ENCODE measurements around the gene SEZ6L2. TPM values are rescaled to one million over a fixed set of nuclear protein-coding genes. Genes with fewer than 3 reads are reported as not detected.

The SEZ6L2 gene
- total and polyA plus RNA-seq, 2 experiments from 2014 or later: 18.0 to 71.9 TPM

DNA sequence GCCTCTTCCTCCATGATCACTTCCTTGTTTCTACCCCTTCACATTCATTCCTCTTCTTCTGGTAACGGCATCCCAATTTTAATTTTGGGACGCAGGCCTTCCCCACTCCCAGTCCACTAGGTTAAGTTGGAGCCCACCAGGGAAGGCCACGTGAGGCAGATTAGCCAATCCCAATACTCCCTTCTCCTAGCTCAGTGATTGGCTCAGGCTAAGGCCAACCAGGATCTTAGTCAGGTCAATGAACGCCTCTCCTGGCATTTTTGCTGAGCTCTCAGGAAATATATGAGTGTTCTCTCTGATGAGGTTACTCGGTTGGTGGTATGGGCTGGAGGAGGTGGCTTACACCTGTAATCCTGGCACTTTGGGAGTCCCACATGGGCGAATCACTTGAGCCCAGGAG, 15.4 kb downstream of the SEZ6L2 start:
- TF ChIP-seq EZH2 (IDR thresholded peaks at IDR 0.05; ENCODE audit: low read depth, unreplicated experiment): no peak
- TF ChIP-seq, protein P1, sequence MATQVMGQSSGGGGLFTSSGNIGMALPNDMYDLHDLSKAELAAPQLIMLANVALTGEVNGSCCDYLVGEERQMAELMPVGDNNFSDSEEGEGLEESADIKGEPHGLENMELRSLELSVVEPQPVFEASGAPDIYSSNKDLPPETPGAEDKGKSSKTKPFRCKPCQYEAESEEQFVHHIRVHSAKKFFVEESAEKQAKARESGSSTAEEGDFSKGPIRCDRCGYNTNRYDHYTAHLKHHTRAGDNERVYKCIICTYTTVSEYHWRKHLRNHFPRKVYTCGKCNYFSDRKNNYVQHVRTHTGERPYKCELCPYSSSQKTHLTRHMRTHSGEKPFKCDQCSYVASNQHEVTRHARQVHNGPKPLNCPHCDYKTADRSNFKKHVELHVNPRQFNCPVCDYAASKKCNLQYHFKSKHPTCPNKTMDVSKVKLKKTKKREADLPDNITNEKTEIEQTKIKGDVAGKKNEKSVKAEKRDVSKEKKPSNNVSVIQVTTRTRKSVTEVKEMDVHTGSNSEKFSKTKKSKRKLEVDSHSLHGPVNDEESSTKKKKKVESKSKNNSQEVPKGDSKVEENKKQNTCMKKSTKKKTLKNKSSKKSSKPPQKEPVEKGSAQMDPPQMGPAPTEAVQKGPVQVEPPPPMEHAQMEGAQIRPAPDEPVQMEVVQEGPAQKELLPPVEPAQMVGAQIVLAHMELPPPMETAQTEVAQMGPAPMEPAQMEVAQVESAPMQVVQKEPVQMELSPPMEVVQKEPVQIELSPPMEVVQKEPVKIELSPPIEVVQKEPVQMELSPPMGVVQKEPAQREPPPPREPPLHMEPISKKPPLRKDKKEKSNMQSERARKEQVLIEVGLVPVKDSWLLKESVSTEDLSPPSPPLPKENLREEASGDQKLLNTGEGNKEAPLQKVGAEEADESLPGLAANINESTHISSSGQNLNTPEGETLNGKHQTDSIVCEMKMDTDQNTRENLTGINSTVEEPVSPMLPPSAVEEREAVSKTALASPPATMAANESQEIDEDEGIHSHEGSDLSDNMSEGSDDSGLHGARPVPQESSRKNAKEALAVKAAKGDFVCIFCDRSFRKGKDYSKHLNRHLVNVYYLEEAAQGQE (IDR thresholded peaks at IDR 0.05; ENCODE audit: unreplicated experiment): no peak
- no peak for TF ChIP-seq JUNB (IDR thresholded peaks at IDR 0.05; ENCODE audit: unreplicated experiment)
- no peak for TF ChIP-seq NANOG (IDR thresholded peaks at IDR 0.05; ENCODE audit: borderline replicate concordance)
- no peak for TF ChIP-seq ZNF114 (CRISPR knock-in tag; IDR thresholded peaks at IDR 0.05)
- no peak for TF ChIP-seq EZH2phosphoT487 (IDR thresholded peaks at IDR 0.05; ENCODE audit: unreplicated experiment)
- no peak for TF ChIP-seq POLR2AphosphoS5 (IDR thresholded peaks at IDR 0.05; ENCODE audit: low read depth)
- no peak for TF ChIP-seq ZNF331 (CRISPR knock-in tag; IDR thresholded peaks at IDR 0.05; ENCODE audit: low read depth)
- no peak for DNase-seq (ENCODE audit: low spot score)
- Mint-ChIP-seq H3K27ac (no peak overlapping the region; the same call in 1 of the 2 replicates), H3K4me3 (no peak overlapping the region), H3K36me3 (ENCODE audit: low read depth) (peaks cover 26% of the 10 kb centered on the region), H3K27me3 (ENCODE audit: insufficient read depth, low read depth, poor library complexity) (peaks cover 1% of the 10 kb centered on the region), H3K4me1 (no peaks in the 10 kb centered on the region), H3K9me3 (no peaks in the 10 kb centered on the region)
- Histone ChIP-seq H3F3A (replicated peaks; ENCODE audit: low read depth) (no peaks in the 10 kb centered on the region), H3K9me2 (ENCODE audit: insufficient read depth) (no peaks in the 10 kb centered on the region), H3K4me3 (no peak overlapping the region), H2AFZ (no peak overlapping the region), H4K20me1 (replicated peaks; ENCODE audit: insufficient read depth) (no peaks in the 10 kb centered on the region; the same call in 1 of the 2 replicates), H3K79me2 (replicated peaks; ENCODE audit: insufficient read depth) (no peaks in the 10 kb centered on the region), H3K27me3 (ENCODE audit: insufficient read depth) (no peaks in the 10 kb centered on the region), H3K27ac (ENCODE audit: low read depth) (no peak overlapping the region), H3K4me2 (no peak overlapping the region), H3K36me3 (ENCODE audit: insufficient read depth) (peaks cover 5% of the 10 kb centered on the region; the same call in 1 of the 2 replicates), H3K4me1 (ENCODE audit: insufficient read depth) (no peaks in the 10 kb centered on the region)
- ATAC-seq: no peak; the same call in 2 of the 3 replicates

DNA sequence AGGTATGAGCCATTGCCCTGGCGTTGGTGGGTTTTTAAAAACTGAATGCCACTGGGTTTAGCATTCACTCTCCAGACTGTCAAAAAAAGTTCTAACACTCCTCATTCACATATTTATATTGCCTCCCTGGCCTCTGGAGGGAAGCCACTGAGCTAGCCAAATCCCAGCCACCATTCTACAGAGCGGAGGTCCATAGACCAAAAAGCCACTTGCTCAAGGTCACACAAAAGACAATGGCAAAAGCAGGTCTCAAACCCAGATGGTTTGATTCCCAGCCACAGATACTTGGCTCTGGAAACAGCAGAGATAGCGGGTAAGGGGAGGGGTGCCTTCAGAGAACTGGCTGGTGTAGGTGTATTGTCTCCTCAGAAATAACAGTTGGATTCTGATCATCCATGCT, 18.3 kb downstream of the SEZ6L2 start:
- no peaks in the 10 kb centered on the region; the same call in 1 of the 2 replicates for H4K20me1 ChIP-seq (replicated peaks; ENCODE audit: insufficient read depth)
- H3K79me2 ChIP-seq (replicated peaks; ENCODE audit: insufficient read depth): no peaks in the 10 kb centered on the region
- Mint-ChIP-seq H3K9me3 (no peaks in the 10 kb centered on the region), H3K27me3 (ENCODE audit: insufficient read depth, low read depth, poor library complexity) (peaks cover 12% of the 10 kb centered on the region), H3K27ac (no peak overlapping the region), H3K4me3 (no peak overlapping the region), H3K4me1 (peaks cover 9% of the 10 kb centered on the region), H3K36me3 (ENCODE audit: low read depth) (peaks cover 26% of the 10 kb centered on the region)
- H3K27me3 ChIP-seq (ENCODE audit: insufficient read depth): no peaks in the 10 kb centered on the region
- DNase-seq (ENCODE audit: low spot score): no peak
- H3K4me2 ChIP-seq: no peak overlapping the region
- H3K9me2 ChIP-seq (ENCODE audit: insufficient read depth): no peaks in the 10 kb centered on the region
- H3K36me3 ChIP-seq (ENCODE audit: insufficient read depth): no peaks in the 10 kb centered on the region; the same call in 1 of the 2 replicates
- no peak overlapping the region; the same call in 1 of the 2 replicates for H3K27ac ChIP-seq (ENCODE audit: low read depth)
- H3K4me3 ChIP-seq: no peak overlapping the region
- peaks cover 3% of the 10 kb centered on the region; the same call in 1 of the 2 replicates for H3F3A ChIP-seq (replicated peaks; ENCODE audit: low read depth)
- no peak for ATAC-seq
- H2AFZ ChIP-seq: no peak overlapping the region
- peaks cover 1% of the 10 kb centered on the region for H3K4me1 ChIP-seq (ENCODE audit: insufficient read depth)
- TF ChIP-seq, protein P2, sequence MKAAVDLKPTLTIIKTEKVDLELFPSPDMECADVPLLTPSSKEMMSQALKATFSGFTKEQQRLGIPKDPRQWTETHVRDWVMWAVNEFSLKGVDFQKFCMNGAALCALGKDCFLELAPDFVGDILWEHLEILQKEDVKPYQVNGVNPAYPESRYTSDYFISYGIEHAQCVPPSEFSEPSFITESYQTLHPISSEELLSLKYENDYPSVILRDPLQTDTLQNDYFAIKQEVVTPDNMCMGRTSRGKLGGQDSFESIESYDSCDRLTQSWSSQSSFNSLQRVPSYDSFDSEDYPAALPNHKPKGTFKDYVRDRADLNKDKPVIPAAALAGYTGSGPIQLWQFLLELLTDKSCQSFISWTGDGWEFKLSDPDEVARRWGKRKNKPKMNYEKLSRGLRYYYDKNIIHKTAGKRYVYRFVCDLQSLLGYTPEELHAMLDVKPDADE (IDR thresholded peaks at IDR 0.05): no peak
- TF ChIP-seq, protein P3, sequence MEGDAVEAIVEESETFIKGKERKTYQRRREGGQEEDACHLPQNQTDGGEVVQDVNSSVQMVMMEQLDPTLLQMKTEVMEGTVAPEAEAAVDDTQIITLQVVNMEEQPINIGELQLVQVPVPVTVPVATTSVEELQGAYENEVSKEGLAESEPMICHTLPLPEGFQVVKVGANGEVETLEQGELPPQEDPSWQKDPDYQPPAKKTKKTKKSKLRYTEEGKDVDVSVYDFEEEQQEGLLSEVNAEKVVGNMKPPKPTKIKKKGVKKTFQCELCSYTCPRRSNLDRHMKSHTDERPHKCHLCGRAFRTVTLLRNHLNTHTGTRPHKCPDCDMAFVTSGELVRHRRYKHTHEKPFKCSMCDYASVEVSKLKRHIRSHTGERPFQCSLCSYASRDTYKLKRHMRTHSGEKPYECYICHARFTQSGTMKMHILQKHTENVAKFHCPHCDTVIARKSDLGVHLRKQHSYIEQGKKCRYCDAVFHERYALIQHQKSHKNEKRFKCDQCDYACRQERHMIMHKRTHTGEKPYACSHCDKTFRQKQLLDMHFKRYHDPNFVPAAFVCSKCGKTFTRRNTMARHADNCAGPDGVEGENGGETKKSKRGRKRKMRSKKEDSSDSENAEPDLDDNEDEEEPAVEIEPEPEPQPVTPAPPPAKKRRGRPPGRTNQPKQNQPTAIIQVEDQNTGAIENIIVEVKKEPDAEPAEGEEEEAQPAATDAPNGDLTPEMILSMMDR (conservative IDR thresholded peaks at IDR 0.05; ENCODE audit: low read depth in 2 of 2): no peak
- TF ChIP-seq EZH2 (IDR thresholded peaks at IDR 0.05; ENCODE audit: low read depth, unreplicated experiment) (no peak), ZNF114 (CRISPR knock-in tag; IDR thresholded peaks at IDR 0.05) (no peak)

Measured in GM23338 (cell line).